Gastroesophageal sphincter (tissue), 3 donors: ENCODE results near the gene GJC1.

Experiments
- CTCF ChIP-seq, 4 experiments: fragments of 200-600 bp in 2 of 4; fragments of 450-650 bp in 2 of 4; sonication (generic) in 1 of 4; IDR thresholded peaks; one replicate each; pipeline ENCODE4 v1.5.1; 2017 to 2019; ENCODE audit warnings: antibody characterized with exemption in 4 of 4, mild to moderate bottlenecking in 2 of 4, moderate library complexity in 2 of 4
- EP300 ChIP-seq: sonication (generic); formaldehyde crosslinking; IDR thresholded peaks from one replicate; pipeline ENCODE4 v1.6.1; 2017; ENCODE audit warnings: antibody characterized with exemption, mild to moderate bottlenecking
- POLR2A ChIP-seq, 2 donors: fragments of 450-650 bp; IDR thresholded peaks; one replicate each; pipeline ENCODE4 v1.6.1; 2017; ENCODE audit warnings: antibody characterized with exemption in 2 of 2, mild to moderate bottlenecking in 2 of 2, moderate library complexity in 1 of 2
- POLR2AphosphoS5 ChIP-seq: sonication (generic); formaldehyde crosslinking; IDR thresholded peaks from one replicate; pipeline ENCODE4 v1.6.1; 2017; ENCODE audit warnings: antibody characterized with exemption

- no peak for TF ChIP-seq CTCF (IDR thresholded peaks at IDR 0.05)
- no peak for TF ChIP-seq POLR2AphosphoS5
- no peak for TF ChIP-seq EP300
- no peak for TF ChIP-seq POLR2A (IDR thresholded peaks at IDR 0.05)
Observed at GRCh38 chr17:44749980-44750318, 80.1 kb downstream of the GJC1 start.
